NB4 (cell line): Measurements from ENCODE around the gene XPA.

Experiments
- CTCF ChIP-seq: IDR thresholded peaks from one replicate; pipeline ENCODE4 v1.5.1; 2012; ENCODE audit warnings: low read depth, low read length
- MAX ChIP-seq: IDR thresholded peaks from 2 replicates; pipeline ENCODE4 v1.6.1; 2011; ENCODE audit warnings: low read depth, low read length
- POLR2A ChIP-seq: IDR thresholded peaks from 2 replicates; pipeline ENCODE4 v1.6.1; 2011; ENCODE audit warnings: mild to moderate bottlenecking; ENCODE audit not compliant: insufficient read length; ENCODE audit errors: extremely low read depth

- TF ChIP-seq CTCF (no peak), POLR2A (no peak), MAX (no peak)
These were observed 31.4 kb downstream of the XPA start for GRCh38 chr9:97665742-97666141.
